NCI-H1417 treated with DMSO at 0.1 percent for 48 hours (cell line): ENCODE data around the gene NPSR1.
"Not testable (repeated sequence)": the region's sequence is repeated elsewhere in the genome, so short reads cannot be mapped to it uniquely, and the experiment has no call there.

Source experiments
- DNase-seq: peaks from one replicate; lab custom pipeline; 2025; lab: John Stamatoyannopoulos, UW

The NPSR1 gene

DNA sequence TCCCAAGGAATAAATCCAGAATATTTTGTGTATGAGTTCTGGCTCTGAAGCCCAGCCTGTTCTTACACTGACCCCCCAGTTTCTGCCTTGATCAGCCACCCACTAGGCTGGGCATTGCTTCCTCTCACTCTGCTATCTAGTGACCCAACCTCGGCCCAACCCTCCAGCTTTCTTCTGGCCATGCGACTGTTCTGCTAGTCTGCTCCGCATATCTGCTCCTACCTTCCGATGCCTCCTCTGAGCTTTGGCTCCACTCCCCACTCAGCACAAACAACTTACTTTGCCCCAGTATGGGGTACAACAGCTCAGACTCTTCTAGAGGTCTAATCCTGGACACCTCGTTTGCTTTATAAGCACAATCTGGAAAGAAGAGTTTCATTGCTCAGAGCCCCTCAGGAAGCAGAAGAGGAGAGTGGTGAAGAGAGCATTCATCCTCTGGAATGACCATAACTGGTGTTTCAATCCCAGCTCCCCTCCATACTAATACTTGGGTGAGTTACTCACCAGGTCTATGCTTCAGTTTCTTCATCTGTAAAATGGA, 99.6 kb downstream of the NPSR1 start:
- no peak for DNase-seq

DNA sequence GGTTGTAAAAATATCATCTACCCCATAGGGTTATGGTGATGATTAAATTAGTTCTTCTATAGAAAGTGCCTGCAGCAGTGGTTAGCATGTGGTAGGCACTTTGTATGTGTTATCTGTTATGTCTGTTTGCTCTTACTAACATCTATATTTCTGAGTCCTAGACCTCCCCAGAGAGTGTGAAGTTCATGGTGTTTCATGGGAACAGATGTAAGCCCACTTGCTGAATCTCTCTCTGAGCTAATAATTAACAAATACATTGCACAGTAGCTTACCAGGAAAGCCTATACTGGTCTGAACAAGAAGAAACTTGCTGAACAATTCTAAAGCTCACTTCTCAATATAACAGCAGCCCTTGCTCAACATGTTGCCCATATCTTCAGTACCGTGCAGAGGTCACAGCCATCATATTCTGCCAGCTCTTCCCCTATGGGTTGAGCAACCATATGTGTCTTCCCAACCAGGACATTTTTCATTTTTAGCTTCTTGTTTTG, 100.1 kb downstream of the NPSR1 start:
- DNase-seq = no peak

DNA sequence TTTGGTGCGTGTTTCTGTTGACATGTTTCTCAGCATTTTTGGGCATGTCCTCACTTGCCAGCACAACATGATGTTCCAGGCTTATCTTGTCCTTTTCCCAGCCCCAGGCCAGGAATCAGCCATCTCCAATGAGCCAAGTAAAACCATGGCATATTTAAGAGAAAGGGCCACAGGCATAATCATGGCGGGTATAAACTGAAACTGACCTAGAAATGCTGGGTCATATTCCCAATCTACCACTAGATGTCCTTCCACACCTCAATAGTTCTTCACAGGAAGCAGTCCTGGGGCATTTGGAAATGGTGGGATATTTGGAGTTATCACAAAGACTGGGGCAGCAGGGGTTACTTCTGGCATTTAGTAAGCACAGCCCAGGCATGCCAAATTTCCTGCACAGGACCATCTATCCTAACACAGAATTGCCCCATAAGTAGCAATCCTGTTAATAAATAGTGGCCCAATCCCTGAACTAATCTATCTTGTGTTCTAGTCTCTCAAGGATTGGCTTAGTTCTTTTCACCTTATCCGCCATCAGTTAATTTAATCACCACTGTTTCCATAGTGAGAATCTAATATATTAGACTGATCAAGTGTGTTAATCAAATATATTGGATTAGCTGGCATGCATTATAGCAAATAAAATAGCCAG, 101.6 kb downstream of the NPSR1 start:
- no peak for DNase-seq

DNA sequence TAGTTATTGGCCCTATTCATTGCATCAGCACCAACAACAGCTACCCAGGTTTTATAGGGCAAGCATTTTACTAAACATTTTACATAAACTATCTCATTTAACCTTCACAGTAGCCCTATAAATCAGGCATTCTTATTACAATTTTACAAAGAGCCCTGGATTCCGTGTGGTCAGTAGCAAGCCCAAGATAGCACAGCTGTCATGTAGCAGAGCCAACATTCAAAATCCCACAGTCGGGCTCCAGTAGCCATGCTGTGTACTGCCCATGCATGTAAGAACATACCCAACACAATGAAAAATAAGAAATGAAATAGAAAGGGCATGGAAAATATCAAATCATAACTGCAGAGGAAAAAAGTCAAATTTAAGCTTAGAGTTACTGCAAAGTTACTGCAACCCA, 102.3 kb downstream of the NPSR1 start:
- no peak for DNase-seq

DNA sequence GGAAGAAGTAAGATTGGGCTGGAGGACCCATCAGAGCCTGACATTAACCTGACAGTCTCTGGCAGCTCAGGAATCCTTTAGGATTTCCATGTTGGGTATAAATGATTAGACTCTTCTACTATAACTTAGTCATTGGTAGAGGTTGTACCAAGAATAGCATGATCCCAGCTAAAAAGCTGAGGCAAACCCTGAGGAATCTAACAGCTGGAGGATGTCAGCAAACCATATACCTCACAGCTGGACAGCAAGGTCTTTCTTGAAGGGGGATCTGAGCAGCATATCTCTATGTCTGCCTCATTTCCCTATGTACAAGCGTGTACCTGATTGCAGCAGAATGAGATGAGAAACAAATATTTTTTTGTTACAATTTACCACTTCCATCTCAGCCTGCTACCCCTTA, 103.2 kb downstream of the NPSR1 start:
- DNase-seq = no peak

DNA sequence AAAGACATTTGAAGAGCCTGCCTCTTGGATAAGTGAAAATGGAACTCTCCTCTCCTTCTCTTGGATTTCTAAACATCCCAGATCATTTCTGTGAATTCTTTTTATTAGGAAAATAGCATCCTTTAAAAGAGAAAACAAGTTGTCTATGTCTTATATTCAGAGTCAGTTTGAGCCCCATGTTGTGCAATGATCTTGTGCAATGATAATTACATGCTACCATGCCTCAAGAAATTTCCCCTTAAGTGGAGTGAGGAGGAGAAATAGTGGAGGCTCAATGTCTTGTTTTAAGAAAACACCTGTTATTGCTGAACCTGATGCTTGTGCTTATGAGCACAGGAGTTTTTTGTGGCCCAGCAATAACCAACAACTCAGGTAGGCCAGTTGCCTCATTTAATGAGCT, 103.6 kb downstream of the NPSR1 start:
- DNase-seq = no peak

DNA sequence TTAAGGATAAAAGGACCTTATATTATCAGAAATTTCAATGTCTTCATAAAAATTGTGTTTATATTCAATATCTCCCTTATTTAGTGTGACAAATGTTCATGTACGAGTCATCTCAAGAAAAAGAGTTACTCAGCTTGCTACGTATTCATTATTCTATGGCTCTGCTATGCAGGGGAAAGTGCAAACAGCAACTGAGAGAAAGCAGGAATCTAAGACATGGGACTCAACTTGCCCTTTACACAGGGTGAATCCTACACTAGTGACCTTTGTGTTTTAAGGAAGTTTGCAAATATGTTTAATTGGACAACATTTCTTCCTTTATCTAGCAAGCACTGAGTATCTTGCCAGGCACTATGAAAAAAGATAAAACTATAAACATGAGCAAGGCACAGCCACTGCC, 104.7 kb downstream of the NPSR1 start:
- DNase-seq = no peak

DNA sequence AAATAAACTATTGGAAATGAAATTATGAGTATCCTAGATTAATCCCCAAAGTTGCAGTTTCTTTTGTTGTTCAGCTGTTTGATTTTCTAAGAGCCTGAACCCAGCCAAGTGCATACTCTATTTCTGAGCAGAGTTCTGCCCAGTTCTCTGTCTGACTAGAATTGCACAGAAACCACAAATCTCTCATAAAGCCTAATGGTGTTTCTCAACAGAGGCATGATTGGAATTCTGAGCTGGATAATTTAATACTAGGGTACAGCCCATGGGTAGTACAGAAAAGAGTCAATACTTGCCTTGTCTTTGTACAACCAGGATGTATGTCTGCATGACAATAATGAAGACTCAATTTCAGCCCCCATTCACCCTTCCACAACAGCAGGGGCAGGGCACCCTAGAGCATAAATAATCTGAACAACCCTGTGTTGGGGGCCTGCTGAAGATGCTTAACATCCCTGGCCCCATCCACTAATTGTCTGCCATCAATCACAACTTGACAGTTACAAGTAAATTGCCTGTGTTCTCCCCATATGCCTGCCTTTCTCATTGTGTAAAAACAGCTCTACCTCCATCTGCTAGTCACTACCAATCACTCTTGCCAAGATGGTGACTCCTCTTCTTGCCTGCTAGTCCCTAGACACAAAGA, 114.4 kb downstream of the NPSR1 start:
- DNase-seq = no peak

DNA sequence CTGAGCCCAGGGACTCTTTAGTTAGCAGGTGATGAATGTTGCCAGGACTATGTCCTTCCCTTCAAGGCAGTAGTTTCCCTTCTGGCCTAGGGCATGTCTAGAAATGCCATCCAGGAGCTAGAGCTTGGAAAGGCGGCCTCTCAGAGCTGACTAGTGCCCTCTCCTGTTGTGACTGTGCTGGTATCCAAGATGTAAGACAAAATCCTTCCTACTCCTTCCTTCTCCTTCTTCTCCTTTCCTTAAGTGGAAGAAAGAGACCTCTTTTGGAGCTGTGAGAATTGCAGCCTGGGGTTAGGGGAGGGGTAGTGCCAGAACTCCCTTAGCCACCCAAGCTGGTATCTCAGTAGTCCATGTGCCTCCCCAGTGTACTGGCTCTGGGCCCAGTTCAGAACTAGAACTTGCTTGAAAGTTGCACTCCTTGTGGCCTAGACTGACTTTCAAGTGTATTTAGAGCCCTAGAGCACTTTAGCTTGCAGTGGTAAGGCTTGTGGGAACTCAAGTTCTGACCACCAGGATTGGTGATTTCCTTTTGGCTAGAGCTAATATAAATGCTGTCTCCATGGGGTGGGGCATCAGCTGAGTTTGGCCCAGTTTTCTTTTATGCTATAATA, 118.8 kb downstream of the NPSR1 start:
- no peak for DNase-seq

DNA sequence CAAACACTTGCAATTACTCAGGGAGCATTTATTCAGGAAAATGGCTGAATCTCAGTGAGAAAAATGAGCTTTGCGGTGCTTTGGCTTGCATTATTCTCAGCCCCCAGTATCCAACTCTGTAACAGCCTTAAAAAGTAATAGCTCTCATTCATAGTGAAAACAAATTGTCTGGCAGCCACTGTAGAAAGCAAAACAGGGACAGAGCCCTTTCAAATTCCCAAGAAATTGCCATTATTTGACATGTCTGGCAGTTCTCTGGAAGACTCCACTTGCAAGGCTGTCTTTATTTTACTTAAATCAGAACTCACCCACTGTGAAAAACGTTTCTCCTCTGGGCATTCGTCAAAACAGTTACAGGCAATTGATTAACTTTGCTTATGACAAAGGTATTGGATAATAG, 122.5 kb downstream of the NPSR1 start:
- no peak for DNase-seq

DNA sequence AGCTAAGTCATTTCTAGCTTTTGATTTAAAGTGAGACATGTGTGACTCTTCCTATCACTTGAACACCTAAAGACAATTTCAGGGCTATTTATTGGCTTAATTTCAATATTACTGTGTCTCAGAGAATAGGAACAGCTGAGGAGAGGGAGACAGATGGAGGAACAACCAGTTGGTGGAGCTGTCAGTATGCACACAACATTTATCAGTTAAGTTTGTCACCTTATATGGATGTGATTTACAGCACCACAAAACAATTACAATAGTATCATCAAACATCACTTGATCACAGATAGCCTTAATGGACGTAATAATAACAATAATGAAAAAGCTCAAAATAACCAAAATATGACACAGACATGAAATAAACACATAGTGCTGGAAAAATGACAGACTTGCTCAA, 129.6 kb downstream of the NPSR1 start:
- DNase-seq = no peak

DNA sequence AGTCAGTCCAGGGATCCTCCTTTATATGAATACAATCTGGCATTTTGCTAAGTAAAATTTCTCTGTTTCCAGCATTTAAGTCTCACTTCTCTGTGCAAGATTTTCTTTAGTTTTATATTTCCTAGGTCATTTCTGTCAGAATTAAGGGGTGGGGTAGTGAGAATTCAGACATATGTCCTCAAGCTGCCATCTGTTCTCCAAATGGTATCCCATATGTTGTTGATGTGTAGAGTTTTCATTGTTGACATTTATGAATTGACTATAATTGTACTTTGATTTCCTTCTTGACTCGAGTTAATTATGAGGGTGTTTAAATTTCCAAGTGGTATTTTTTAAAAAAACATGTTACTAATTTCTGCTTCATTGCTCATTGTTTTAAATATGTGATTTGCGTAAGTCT, 148.8 kb downstream of the NPSR1 start:
- DNase-seq = no peak

DNA sequence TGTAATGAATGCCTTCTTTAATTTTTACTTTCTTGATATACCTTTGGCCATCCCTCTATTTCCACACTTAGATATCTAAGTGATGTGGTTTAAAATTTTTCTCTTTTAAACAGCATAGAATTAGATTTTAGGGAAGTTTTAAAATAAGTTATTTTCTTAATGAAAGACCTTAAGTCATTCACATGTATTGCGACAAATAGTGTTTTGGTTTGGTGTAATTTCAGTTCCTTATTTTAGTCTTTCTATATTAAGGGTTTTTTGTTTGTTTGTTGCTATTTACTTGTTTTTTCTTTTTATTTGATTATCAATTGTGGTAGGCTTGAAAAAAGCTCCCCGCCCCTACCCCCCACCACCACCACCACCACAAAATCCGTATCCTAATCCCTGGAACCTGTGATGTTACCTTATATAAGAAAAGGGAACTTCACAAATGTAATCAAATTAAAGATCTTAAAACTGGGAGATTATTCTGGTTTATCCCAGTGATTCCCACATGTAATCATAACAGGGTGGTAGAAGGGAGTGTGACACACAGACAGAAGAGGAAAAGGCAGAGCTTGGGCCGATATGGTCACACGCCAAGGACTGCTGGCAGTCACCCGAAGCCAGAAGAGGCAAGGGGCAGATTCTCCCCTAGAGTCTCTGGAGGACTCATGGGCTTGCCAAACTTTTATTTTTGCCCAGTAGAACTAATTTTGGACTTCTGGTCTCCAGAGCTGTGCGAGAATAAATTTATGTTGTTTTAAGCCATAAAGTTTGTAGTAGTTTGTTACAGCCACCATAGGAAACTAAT, 149.7 kb downstream of the NPSR1 start:
- no peak for DNase-seq

DNA sequence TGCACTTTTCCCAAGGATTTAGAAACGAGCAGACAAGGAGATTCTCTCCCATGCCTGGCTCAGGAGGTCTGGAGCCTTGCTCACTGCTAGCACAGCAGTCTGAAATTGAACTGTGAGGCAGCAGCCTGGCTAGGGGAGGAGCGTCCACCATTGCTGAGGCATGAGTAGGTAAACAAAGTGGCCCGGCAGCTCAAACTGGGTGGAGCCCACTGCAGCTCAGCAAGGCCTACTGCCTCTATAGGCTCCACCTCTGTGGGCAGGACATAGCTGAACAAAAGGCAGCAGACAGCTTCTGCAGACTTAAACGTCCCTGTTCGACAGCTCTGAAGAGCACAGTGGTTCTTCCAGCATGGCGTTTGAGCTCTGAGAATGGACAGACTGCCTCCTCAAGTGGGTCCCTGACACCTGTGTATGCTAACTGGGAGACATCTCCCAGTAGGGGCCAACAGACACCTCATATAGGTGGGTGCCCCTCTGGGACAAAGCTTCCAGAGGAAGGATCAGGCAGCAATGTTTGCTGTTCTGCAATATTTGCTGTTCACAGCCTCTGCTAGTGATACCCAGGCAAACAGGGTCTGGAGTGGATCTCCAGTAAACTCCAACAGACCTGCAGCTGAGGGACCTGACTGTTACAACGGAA, 156.3 kb downstream of the NPSR1 start:
- DNase-seq = not testable (repeated sequence)

DNA sequence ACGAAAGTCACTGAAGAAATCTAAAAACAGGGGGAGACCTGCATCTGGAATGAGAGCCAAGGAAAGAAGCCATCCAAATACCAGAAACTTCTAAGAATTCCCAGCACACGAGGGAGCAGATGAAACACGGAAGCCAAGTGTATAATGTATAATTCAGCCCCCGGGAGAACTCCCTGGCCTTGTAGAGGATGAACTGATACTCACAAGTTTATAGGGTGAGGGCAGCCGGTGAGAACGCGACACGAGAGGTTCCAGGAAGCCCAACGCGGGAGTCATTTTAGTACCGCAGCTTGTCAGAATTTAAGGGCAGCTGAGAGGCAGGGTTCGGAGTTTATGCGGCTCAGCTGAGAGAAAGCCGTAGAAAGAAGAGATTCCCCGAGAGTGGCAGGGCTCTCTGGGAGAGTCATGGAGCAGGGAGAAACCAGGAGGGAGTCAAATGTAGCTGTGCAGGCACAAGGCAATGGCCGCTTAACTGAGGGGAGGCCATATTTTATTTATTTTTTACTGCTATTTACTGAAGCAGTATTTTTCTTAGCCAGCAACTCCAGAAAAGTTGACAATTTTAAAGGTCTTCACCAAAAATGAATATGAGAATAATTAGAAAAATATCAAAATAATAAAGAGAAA, 164.0 kb downstream of the NPSR1 start:
- no peak for DNase-seq

DNA sequence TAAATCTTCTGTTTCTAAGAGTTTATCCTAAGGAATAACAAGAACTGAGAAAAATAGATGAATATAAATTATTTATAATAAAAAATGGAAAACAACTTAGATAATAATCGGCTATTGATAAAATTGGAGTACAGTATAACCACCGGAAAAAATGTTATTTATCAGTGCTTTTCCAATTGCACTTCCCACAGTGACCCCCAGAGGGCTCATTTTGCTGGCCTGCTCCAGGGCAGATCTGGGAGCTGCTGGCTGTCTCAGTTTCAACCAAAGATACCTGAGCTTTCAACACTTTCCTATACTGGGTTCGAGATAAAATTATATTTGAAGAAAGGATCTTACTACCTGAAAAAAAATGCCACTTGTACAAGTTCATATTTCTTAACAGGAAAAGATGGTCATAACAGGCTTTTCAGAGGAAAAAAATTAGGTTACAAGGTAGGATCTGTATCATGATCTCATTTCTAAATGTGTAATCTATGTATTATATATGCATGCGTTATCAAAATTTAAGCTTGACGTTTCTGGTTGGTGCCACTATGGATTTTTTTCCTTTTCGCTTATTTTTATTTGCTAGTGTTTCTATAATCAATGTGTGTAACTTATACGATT, 165.7 kb downstream of the NPSR1 start:
- DNase-seq = no peak

DNA sequence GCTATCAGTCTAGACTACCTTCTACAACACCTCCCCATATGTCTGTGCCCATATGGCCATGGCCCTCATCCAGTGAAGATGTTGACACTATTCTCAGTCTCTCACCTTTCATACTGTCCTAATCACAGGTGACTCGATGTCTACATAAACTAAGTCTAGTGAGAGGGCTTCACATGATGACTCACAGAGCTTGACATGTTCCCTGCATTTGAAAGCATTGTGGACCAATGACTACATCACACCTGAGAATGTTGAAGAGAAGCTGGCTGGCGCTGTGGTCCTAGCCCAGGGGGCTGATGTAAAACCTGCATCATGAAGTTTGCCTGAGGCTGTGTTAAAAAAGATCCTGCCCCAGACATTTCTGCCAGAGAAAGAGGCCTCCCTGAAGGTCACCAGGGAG, 167.2 kb downstream of the NPSR1 start:
- DNase-seq = no peak

DNA sequence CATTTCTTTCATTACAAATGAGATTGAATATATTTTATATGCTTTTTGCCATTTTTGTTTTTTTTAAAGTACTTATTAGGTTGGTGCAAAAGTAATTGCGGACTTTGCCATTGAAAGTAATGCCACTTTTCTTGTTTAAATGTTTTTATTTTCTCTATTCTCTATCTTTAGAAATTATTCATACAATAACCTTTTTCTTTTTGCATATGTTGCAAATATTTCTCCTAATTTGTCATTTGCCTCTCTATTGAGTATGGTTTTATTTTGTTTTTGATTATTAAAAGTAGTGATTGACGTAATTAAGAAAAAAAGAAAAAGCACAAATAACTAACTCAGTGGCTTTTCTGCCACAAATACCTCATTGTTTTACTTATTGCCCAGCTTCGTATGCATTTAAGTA, 172.4 kb downstream of the NPSR1 start:
- no peak for DNase-seq

DNA sequence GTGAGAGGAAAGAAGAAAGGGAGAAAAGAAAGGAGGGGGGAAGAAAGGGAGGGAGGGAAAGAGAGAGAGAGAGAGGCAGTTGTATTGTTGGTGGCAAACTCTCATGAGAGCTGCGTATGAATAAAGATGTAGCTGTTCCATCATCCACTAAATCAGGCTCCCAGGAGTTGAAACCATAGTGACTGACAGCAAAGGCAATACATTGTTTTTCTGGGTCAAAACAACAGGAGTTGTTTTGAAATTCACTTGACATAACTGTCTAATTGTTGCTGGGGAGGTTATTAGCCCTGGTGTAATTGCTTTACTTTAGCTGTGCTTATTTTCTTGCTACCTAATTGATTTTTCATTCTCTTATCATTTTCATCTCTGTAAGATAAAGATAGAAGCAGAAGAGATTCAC, 173.4 kb downstream of the NPSR1 start:
- no peak for DNase-seq

DNA sequence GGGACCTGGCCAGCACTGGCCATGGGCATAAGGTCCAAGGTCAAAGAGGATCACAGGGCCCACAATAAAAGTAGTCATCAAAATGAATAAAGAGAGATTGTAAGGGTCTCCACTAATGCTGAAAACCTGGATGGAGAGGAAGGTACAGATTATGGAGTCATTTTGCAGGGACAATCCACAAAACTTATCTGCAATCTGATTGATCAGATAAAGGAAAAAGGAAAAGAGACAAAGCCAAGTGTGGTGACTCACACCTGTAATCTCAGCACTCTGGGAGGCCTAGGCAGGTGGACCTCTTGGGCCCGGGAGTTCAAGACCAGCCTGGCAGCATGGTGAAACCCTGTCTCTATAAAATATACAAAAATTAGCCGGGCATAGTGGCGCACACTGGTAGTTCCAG, 174.0 kb downstream of the NPSR1 start:
- no peak for DNase-seq
